HG03558 (cell line): ENCODE data around the gene DDX5.

Experiments used
- ATAC-seq: cut with Tn5 transposase; IDR thresholded peaks from one replicate; pipeline ENCODE4 v1.9.1; 2021; ENCODE audit warnings: moderate number of reproducible peaks; ENCODE audit not compliant: unreplicated experiment; ENCODE audit errors: extremely low read depth

Gene DDX5

GRCh38 chr17:64506201-64506575, at the start of gene DDX5:
Gene DDX5, minus strand, starts transcription at chr17:64506289. Its CDS starts 170 bp downstream, at chr17:64506119.
- peak; percentile 47 for ATAC-seq

GRCh38 chr17:64555281-64555680, 49.2 kb upstream of the DDX5 start:
- no peak for ATAC-seq

GRCh38 chr17:64554028-64554637, 48.0 kb upstream of the DDX5 start:
- no peak for ATAC-seq

- ATAC-seq = no peak
These were observed 45.4 kb upstream of the DDX5 start for GRCh38 chr17:64551461-64551860.

- no peak for ATAC-seq
These were observed 41.2 kb upstream of the DDX5 start for GRCh38 chr17:64547319-64547718.

- ATAC-seq = no peak
These were observed 40.6 kb upstream of the DDX5 start for GRCh38 chr17:64546716-64547115.

GRCh38 chr17:64544742-64545141, 38.7 kb upstream of the DDX5 start:
- ATAC-seq = no peak

GRCh38 chr17:64540118-64540776, 34.2 kb upstream of the DDX5 start:
- no peak for ATAC-seq

- ATAC-seq = no peak
These were observed 32.5 kb upstream of the DDX5 start for GRCh38 chr17:64538508-64539130.

GRCh38 chr17:64537488-64537887, 31.4 kb upstream of the DDX5 start:
- no peak for ATAC-seq

- no peak for ATAC-seq
These were observed 30.8 kb upstream of the DDX5 start for GRCh38 chr17:64536913-64537312.

- ATAC-seq = no peak
These were observed 29.3 kb upstream of the DDX5 start for GRCh38 chr17:64535357-64535756.

GRCh38 chr17:64534187-64534586, 28.1 kb upstream of the DDX5 start:
- no peak for ATAC-seq

GRCh38 chr17:64533784-64534183, 27.7 kb upstream of the DDX5 start:
- ATAC-seq = no peak

- ATAC-seq = no peak
These were observed 26.3 kb upstream of the DDX5 start for GRCh38 chr17:64532409-64532808.

- ATAC-seq = no peak
These were observed 25.9 kb upstream of the DDX5 start for GRCh38 chr17:64531955-64532371.

GRCh38 chr17:64529221-64529620, 23.1 kb upstream of the DDX5 start:
- ATAC-seq = no peak

GRCh38 chr17:64527914-64528313, 21.8 kb upstream of the DDX5 start:
- no peak for ATAC-seq

- ATAC-seq = no peak
These were observed 14.3 kb upstream of the DDX5 start for GRCh38 chr17:64520359-64520758.

GRCh38 chr17:64519601-64520000, 13.5 kb upstream of the DDX5 start:
- no peak for ATAC-seq

GRCh38 chr17:64515829-64516228, 9.7 kb upstream of the DDX5 start:
- ATAC-seq = no peak

- no peak for ATAC-seq
These were observed 9.3 kb upstream of the DDX5 start for GRCh38 chr17:64515419-64515818.
